PFSK-1 (cell line): ENCODE measurements around the gene PSEN2.

Source experiments
- POLR2AphosphoS5 ChIP-seq: IDR thresholded peaks from 2 replicates; pipeline ENCODE4 v1.6.1; 2012; ENCODE audit warnings: low read depth, mild to moderate bottlenecking, control low read depth, low read length, moderate library complexity
- REST ChIP-seq, 2 experiments: IDR thresholded peaks; 2 replicates each; pipeline versions ENCODE4 v1.6.1 to v1.8.0; 2011 to 2012; ENCODE audit warnings: low read depth in 2 of 2, low read length in 2 of 2, control low read depth in 1 of 2, inconsistent platforms in 1 of 2, mild to moderate bottlenecking in 1 of 2, moderate library complexity in 1 of 2; ENCODE audit not compliant: insufficient read depth in 1 of 2
- SIN3A ChIP-seq: IDR thresholded peaks from 2 replicates; pipeline ENCODE4 v1.6.1; 2012; ENCODE audit warnings: mild to moderate bottlenecking, low read length, moderate library complexity, borderline replicate concordance; ENCODE audit not compliant: insufficient read depth
- TAF1 ChIP-seq: IDR thresholded peaks from 2 replicates; pipeline ENCODE4 v1.6.1; 2012; ENCODE audit warnings: low read length, control low read depth, borderline replicate concordance; ENCODE audit not compliant: insufficient read depth

- TF ChIP-seq REST (IDR thresholded peaks at IDR 0.05; ENCODE audit: insufficient read depth in 1 of 2, low read depth in 2 of 2, low read length in 2 of 2) = no peak
- TF ChIP-seq POLR2AphosphoS5 = no peak
- TF ChIP-seq TAF1 = no peak
- TF ChIP-seq SIN3A = no peak
These were observed 5.4 kb downstream of the PSEN2 start for GRCh38 chr1:226875641-226876295.
